CD4-positive, alpha-beta T cell treated with Interleukin-15 for 1 hour (primary cell): ENCODE data around the gene MMP14.
"Not testable (repeated sequence)": the region's sequence is repeated elsewhere in the genome, so short reads cannot be mapped to it uniquely, and the experiment has no call there.

Experiments used
- DNase-seq: peaks from one replicate; pipeline ENCODE4 v3.0.0-alpha.2; 2020

The MMP14 gene

GRCh38 chr14:22842211-22843122, 6.1 kb downstream of the MMP14 start:
- DNase-seq, result no peak

- no peak for DNase-seq
Observed at GRCh38 chr14:22843123-22843925, 6.9 kb downstream of the MMP14 start.

GRCh38 chr14:22844221-22845102, 8.1 kb downstream of the MMP14 start:
- DNase-seq, result no peak

- no peak for DNase-seq
Observed at GRCh38 chr14:22845103-22845394, 8.7 kb downstream of the MMP14 start.

- no peak for DNase-seq
Observed at GRCh38 chr14:22845821-22846625, 9.6 kb downstream of the MMP14 start.

GRCh38 chr14:22846811-22847307, 10.5 kb downstream of the MMP14 start:
- no peak for DNase-seq

- DNase-seq, result peak; percentile 22
Observed at GRCh38 chr14:22847661-22848341, 11.4 kb downstream of the MMP14 start.

- no peak for DNase-seq
Observed at GRCh38 chr14:22848351-22849164, 12.2 kb downstream of the MMP14 start.

- no peak for DNase-seq
Observed at GRCh38 chr14:22849212-22849819, 12.9 kb downstream of the MMP14 start.

- peak; percentile 41 for DNase-seq
Observed at GRCh38 chr14:22850944-22851764, 14.8 kb downstream of the MMP14 start.

- DNase-seq, result not testable (repeated sequence)
Observed at GRCh38 chr14:22852178-22852577, 15.8 kb downstream of the MMP14 start.

- no peak for DNase-seq
Observed at GRCh38 chr14:22852599-22852939, 16.2 kb downstream of the MMP14 start.

- peak; percentile 86 for DNase-seq
Observed at GRCh38 chr14:22852940-22853767, 16.8 kb downstream of the MMP14 start.

- not testable (repeated sequence) for DNase-seq
Observed at GRCh38 chr14:22854296-22854695, 17.9 kb downstream of the MMP14 start.

GRCh38 chr14:22854963-22855724, 18.8 kb downstream of the MMP14 start:
- no peak for DNase-seq

- DNase-seq, result no peak
Observed at GRCh38 chr14:22856428-22856827, 20.0 kb downstream of the MMP14 start.

GRCh38 chr14:22860377-22860776, 24.0 kb downstream of the MMP14 start:
- not testable (repeated sequence) for DNase-seq
